HG03196 (cell line): ENCODE measurements around the gene BDKRB2.

ENCODE experiments used
- ATAC-seq: cut with Tn5 transposase; IDR thresholded peaks from one replicate; pipeline ENCODE4 v1.9.1; 2021; ENCODE audit not compliant: unreplicated experiment

Gene BDKRB2

DNA sequence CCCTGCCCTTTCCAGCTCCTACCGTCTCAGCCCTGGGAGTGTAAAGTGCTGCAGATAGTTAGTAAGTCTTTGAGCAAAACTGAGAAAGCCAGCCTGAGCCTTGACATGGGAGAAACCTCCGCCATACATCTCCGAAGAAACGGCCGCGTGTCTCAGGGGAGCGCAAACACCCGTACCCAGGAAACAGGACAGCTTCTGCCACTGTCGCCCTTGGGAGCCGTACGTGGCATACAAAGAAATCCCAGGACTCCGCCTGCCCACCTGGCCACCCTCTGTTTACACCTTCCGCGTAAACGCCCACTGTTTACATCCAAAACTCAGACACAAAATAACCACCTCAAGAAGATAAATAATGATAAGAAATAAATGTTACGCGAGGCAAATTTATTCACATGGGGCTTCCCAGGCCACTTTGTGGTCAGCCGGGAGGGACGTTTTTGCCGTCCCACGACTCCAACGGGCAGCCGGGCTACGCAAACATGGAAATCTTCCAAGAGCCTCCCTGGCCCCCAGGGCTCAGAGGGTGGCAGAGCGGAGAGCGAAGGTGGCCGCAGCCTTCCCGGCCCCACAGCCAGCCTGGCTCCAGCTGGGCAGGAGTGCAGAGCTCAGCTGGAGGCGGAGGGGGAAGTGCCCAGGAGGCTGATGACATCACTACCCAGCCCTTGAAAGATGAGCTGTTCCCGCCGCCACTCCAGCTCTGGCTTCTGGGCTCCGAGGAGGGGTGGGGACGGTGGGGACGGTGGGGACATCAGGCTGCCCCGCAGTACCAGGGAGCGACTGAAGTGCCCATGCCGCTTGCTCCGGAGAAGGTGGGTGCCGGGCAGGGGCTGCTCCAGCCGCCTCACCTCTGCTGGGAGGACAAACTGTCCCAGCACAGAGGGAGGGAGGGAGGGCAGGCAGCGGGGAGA lies at the start of gene BDKRB2:
TSS of gene BDKRB2 (plus strand) at position 689 of the 908 bp plus-strand sequence. CDS start 32,269 bp downstream, outside the sequence.
- no peak for ATAC-seq

GRCh38 chr14:96154900-96155299 lies 49.7 kb upstream of the BDKRB2 start:
- no peak for ATAC-seq

DNA sequence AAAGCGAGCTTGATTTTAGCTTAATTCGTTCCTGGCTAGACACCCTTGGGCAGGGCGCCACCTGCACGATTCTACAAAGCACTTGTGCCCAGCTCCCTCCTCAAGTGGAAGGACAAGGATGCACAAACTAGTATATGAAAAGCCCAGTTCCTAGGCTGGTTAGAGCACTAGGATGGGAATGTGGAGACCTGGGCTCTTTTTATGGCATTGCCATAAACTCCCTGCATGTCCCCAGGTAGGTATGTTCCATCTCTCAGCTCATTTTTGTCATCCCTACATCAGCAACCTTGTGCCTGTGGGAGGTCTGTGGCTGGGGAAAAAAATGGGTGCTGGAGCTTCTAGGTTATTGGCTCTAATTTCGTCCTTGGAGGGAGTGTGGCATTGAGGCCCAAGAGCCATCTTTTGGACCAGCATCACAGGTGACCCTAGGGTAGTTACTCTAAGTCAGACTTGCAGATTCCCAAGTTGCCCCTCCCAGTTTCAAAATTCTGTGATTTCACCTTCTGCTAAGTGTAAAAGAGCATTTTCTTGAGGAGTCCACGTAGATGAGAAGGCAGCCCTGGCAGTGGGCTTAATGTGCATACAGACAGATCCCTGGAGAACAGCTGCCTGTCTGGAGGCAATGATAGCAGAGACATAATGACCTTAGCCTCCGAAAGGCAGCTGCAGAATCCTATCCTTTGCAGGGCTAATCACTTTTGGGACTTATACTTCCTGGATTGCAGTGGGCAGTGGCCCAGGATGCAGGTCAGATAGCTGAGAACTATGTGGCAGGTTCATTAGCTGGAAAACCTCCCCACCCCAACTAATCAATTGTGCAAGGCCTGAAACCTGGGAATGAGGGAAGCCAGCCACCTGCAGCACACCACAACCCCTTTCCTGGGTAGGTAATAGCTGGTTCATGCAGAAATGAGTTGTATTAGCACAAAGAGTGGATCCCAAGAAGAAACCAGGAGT lies 47.6 kb upstream of the BDKRB2 start:
- no peak for ATAC-seq

- ATAC-seq = no peak
Observed at GRCh38 chr14:96158735-96159134, 45.9 kb upstream of the BDKRB2 start.

DNA sequence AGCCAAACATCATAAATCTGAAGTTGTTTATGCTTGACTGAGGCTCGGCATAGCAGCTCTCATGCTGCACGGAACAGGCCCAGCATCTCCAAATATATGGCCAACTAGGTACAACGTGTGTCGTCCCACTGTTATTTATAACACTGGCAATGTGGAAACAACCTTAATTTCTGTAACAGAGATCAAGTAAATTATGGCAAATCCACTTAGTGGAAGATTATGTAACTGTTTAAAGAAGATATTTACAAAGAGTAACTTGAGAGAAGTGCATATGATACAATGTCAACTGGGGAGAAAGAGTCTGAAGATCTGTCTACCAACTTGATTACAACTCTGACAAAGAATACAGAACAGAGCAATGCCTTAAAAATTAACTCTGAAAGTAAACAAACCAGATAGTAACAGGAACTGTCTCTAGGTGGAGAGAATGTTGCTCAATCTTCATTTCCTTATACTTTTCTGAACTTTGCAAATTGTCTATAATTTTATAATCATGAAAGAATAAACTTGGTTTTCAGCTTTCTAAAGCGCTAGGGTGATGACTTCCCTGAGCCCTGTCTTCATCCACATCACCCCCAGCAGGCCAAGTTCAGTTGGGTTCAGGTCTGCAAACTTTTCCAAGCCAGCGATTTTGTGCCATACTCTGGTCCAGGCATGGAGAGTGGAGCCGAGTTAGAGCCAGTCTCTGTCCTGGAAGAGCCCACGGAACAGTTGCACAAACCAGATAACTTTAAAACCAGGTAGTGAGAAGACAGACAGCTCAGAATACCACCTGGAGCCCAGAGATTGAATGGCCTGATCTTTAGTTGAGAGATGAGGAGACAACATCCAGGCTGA lies 44.3 kb upstream of the BDKRB2 start:
- no peak for ATAC-seq

GRCh38 chr14:96160913-96161310 lies 43.7 kb upstream of the BDKRB2 start:
- no peak for ATAC-seq

DNA sequence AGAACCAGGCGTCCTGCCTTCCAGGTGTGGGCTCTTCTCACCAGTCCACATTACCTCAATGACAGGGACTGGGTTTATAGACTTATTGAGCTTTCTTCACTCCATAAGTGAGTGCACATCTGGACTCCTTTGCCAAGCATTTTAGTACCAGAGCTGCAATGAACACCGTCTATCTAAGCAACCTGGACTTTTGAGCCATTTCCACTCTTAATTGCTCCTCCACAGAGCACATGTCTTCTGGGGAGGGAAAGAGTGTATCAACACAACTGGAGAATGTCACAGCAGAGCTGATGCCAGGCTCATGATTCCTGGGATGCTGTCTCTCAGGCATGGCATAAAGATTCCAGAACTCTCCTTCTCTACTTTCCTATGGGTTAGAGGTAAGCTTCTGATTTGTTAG lies 43.0 kb upstream of the BDKRB2 start:
- no peak for ATAC-seq

GRCh38 chr14:96162265-96162664 lies 42.4 kb upstream of the BDKRB2 start:
- no peak for ATAC-seq

- ATAC-seq = no peak
Observed at GRCh38 chr14:96162741-96163140, 41.9 kb upstream of the BDKRB2 start.

- no peak for ATAC-seq
Observed at GRCh38 chr14:96164861-96165490, 39.7 kb upstream of the BDKRB2 start.

GRCh38 chr14:96165493-96166436 lies 38.9 kb upstream of the BDKRB2 start:
- ATAC-seq = no peak

GRCh38 chr14:96166461-96167223 lies 38.0 kb upstream of the BDKRB2 start:
- no peak for ATAC-seq

GRCh38 chr14:96167224-96168148 lies 37.2 kb upstream of the BDKRB2 start:
- ATAC-seq = no peak

DNA sequence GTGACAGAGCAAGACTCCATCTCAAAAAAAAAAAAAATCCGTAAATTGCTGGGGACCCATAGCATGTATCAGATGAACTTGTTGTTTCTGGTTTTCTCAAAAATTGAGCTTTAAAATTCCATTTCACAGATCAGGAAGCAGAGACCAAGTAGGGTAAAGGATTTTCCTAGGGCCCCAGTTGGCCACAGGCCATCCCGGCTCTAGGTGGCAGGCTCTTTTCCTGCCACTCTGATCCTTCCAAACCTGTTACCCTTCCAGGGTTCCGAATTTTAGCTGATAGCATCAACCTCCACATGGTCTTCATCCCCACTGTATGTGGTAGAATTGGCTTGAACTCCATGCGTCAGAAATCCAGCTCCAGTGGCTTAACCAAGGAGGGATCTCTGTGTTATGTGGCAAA lies 36.1 kb upstream of the BDKRB2 start:
- ATAC-seq = no peak

- ATAC-seq = no peak
Observed at GRCh38 chr14:96170961-96171592, 33.6 kb upstream of the BDKRB2 start.

GRCh38 chr14:96173636-96174475 lies 30.8 kb upstream of the BDKRB2 start:
- no peak for ATAC-seq
